Karpas-422 (cell line): Measurements from ENCODE around the gene APOBEC2. TPM values are rescaled to one million over a fixed set of nuclear protein-coding genes. Genes with fewer than 3 reads are reported as not detected.

ENCODE experiments used
- DNase-seq: peaks from one replicate; pipeline ENCODE4 v3.0.0-alpha.2; 2015
- H2AFZ ChIP-seq: fragments of 200-600 bp; sonication (generic); 2 replicates; pipeline ENCODE4 v1.6.1; 2014; ENCODE audit warnings: antibody characterized with exemption, low read length, mixed read lengths
- H3K27ac ChIP-seq: fragments of 200-600 bp; sonication (generic); 2 replicates; pipeline ENCODE4 v1.5.1; 2014; ENCODE audit warnings: mild to moderate bottlenecking, low read length, moderate library complexity
- H3K27me3 ChIP-seq: fragments of 200-600 bp; sonication (generic); 2 replicates; pipeline ENCODE4 v1.6.1; 2014; ENCODE audit warnings: low read length, mixed read lengths
- H3K36me3 ChIP-seq: fragments of 200-600 bp; sonication (generic); 2 replicates; pipeline ENCODE4 v1.6.1; 2014; ENCODE audit warnings: low read length, mixed read lengths; ENCODE audit not compliant: insufficient read depth
- H3K4me1 ChIP-seq: fragments of 200-600 bp; sonication (generic); 2 replicates; pipeline ENCODE4 v1.6.1; 2014; ENCODE audit warnings: mild to moderate bottlenecking, low read length, mixed read lengths
- H3K4me2 ChIP-seq: fragments of 200-600 bp; sonication (generic); 2 replicates; pipeline ENCODE4 v1.6.1; 2014; ENCODE audit warnings: low read length, low read depth, mild to moderate bottlenecking; ENCODE audit not compliant: poor library complexity, severe bottlenecking
- H3K4me3 ChIP-seq: fragments of 200-600 bp; sonication (generic); 2 replicates; pipeline ENCODE4 v1.5.1; 2014; ENCODE audit warnings: mild to moderate bottlenecking, antibody characterized with exemption, low read length, mixed read lengths
- H3K79me2 ChIP-seq: fragments of 200-600 bp; sonication (generic); 2 replicates; pipeline ENCODE4 v1.6.1; 2014; ENCODE audit warnings: mild to moderate bottlenecking, low read length, mixed read lengths
- H3K9ac ChIP-seq: fragments of 200-600 bp; sonication (generic); 2 replicates; pipeline ENCODE4 v1.6.0; 2014; ENCODE audit warnings: low read length
- H3K9me2 ChIP-seq: fragments of 200-600 bp; sonication (generic), shearing (Covaris generic); replicated peaks from 2 replicates; pipeline ENCODE4 v1.6.0; 2014; ENCODE audit warnings: mild to moderate bottlenecking, low read length, moderate library complexity; ENCODE audit not compliant: insufficient read depth
- H3K9me3 ChIP-seq: fragments of 300-700, 200-600 bp; sonication (generic); 2 replicates; pipeline ENCODE4 v1.6.1; 2014; ENCODE audit warnings: low read length, mixed read lengths
- H4K20me1 ChIP-seq: fragments of 200-600 bp; sonication (generic); 2 replicates; pipeline ENCODE4 v1.6.1; 2014; ENCODE audit warnings: mild to moderate bottlenecking, antibody characterized with exemption, low read length, low read depth; ENCODE audit not compliant: insufficient read depth
- total RNA-seq: library from RNA; depleted of rRNA; stranded (reverse); fragments of >200 nt; shearing (Covaris generic); gene quantifications from 2 replicates; pipeline ENCODE4 v1.2.3, GENCODE V29; 2014; ENCODE audit warnings: low replicate concordance

Gene APOBEC2
- total RNA-seq, 1 experiment from 2014 or later, result not detected

DNA sequence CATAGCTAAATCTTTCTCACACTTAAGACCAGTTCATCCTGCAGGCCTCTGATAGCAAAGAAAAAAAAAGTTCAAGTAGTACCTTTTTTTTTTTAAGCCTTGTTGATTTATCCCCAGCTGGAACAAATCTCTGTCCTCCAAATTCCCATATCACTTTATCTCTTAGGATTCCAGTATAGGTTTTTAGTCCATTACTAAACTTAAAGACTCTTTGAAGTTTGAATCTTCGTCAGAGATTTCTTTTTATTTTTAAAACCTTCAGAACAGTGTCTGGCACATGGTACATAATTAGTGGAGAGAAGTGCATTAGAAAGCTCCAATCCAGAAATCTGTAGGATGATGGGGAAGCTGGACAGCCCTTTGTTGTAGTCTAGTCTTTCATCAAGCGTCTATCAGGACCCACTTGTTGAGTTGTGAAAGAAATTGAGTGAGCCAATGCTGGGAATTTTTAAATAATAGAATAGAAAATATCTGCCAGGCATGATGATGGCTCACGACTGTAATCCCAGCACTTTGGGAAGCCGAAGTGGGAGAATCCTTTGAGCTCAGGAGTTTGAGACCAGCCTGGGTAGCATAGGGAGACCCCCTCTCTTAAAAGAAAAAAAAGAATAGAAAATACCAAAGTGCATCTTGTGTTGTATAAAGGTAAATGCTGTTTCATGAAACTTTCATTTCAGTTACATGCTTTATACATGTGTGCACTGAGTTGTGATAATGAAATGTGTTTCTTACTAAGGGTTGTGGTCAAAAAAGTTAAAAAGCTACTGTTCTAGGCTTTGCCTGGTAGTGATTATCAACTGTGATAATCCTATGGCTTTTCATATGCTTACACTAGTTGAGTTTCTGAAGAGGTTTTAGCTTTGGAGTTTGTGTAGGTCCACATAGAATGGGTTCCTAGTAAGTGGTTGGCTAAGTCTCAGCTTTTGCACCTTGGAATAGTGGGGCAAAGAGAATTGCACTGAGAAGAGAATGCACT, 22.9 kb downstream of the APOBEC2 start:
- peaks cover 41% of the 10 kb centered on the region for H3K4me1 ChIP-seq
- DNase-seq, result no peak
- H3K27me3 ChIP-seq, result no peaks in the 10 kb centered on the region
- H2AFZ ChIP-seq, result peak overlapping the region; percentile 6; the same call in 1 of the 2 replicates
- H3K4me3 ChIP-seq, result 0 out of 2 replicates have a peak overlapping the region, but pooled peaks have one; percentile 77
- peak overlapping the region; percentile 89 for H3K4me2 ChIP-seq
- H3K79me2 ChIP-seq, result peaks cover 84% of the 10 kb centered on the region
- no peaks in the 10 kb centered on the region for H4K20me1 ChIP-seq
- H3K9ac ChIP-seq, result peak overlapping the region; percentile 98
- no peaks in the 10 kb centered on the region for H3K9me2 ChIP-seq
- peak overlapping the region; percentile 94 for H3K27ac ChIP-seq
- H3K9me3 ChIP-seq, result no peaks in the 10 kb centered on the region
- H3K36me3 ChIP-seq, result peaks cover 19% of the 10 kb centered on the region

DNA sequence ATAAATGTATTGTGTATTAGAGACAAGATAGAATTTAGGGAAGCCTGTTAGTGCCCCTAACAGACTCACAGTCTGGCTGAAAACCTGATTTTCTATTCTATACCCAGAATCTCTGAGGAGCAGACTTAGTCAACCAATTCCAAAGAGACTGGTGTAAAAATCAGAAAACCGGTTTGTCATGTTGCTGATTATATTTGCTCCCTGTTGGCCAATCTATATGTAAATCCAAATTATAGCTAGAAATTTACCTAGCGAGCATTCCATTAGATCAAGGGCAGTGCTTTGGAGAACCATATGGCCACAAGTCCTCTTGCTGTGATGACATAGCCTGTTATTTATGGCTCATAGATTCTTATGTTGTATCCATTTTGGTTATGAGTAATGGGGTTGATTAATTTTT, 24.5 kb downstream of the APOBEC2 start:
- no peaks in the 10 kb centered on the region for H3K9me3 ChIP-seq
- no peaks in the 10 kb centered on the region for H3K9me2 ChIP-seq
- H3K4me2 ChIP-seq, result no peak overlapping the region
- DNase-seq, result no peak
- peaks cover 38% of the 10 kb centered on the region for H3K4me1 ChIP-seq
- H2AFZ ChIP-seq, result no peak overlapping the region
- no peak overlapping the region for H3K4me3 ChIP-seq
- H3K27me3 ChIP-seq, result no peaks in the 10 kb centered on the region
- no peak overlapping the region for H3K9ac ChIP-seq
- H4K20me1 ChIP-seq, result no peaks in the 10 kb centered on the region
- H3K27ac ChIP-seq, result no peak overlapping the region
- peaks cover 91% of the 10 kb centered on the region for H3K79me2 ChIP-seq
- H3K36me3 ChIP-seq, result peaks cover 26% of the 10 kb centered on the region

DNA sequence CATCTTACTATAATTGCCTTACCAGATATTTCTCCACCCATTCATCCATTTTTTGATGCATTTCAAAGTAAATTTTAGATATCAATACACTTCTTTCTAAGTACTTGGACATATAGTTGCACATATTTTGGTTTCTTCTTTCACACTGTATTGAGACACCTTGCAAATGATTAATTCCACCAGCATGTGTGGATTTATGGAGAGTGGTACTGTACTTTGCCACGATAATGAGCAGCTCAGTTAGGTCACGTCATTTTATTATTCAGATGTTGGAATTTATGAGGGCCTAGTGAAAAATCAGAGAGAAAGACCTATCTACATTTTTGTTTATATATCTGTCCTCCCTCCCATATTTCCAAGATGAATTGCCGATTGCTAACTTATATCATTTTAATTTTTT, 25.1 kb downstream of the APOBEC2 start:
- Histone ChIP-seq H3K27ac (no peak overlapping the region), H3K4me3 (no peak overlapping the region), H3K4me1 (peaks cover 38% of the 10 kb centered on the region), H3K79me2 (peaks cover 96% of the 10 kb centered on the region), H3K9me2 (no peaks in the 10 kb centered on the region), H3K9ac (no peak overlapping the region), H4K20me1 (no peaks in the 10 kb centered on the region), H2AFZ (no peak overlapping the region), H3K9me3 (no peaks in the 10 kb centered on the region), H3K36me3 (peaks cover 31% of the 10 kb centered on the region), H3K27me3 (no peaks in the 10 kb centered on the region), H3K4me2 (no peak overlapping the region)
- no peak for DNase-seq

DNA sequence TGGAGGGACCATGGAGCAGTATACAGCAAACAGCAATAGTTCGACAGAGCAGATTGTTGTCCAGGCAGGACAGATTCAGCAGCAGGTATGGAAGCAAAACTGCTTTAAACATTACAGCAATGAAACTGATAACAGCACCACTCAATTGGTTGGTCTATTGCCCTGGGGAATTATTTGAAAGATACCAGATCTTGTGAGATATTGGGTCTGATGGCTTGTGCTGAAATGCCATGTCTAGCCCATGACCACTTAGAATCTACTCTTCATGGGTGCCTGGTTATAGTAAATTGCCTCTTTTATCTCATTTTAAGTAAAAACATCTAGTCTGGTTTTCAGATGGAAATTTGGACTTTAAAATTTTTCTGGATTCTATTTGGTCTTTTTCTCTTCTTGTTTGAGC, 26.1 kb downstream of the APOBEC2 start:
- Histone ChIP-seq H3K4me2 (no peak overlapping the region), H3K9ac (no peak overlapping the region), H3K27ac (no peak overlapping the region), H3K9me2 (no peaks in the 10 kb centered on the region), H3K79me2 (peaks cover 97% of the 10 kb centered on the region), H3K27me3 (no peaks in the 10 kb centered on the region), H3K4me3 (no peak overlapping the region), H2AFZ (no peak overlapping the region), H4K20me1 (no peaks in the 10 kb centered on the region), H3K9me3 (no peaks in the 10 kb centered on the region), H3K4me1 (peaks cover 36% of the 10 kb centered on the region), H3K36me3 (peaks cover 40% of the 10 kb centered on the region)
- no peak for DNase-seq

DNA sequence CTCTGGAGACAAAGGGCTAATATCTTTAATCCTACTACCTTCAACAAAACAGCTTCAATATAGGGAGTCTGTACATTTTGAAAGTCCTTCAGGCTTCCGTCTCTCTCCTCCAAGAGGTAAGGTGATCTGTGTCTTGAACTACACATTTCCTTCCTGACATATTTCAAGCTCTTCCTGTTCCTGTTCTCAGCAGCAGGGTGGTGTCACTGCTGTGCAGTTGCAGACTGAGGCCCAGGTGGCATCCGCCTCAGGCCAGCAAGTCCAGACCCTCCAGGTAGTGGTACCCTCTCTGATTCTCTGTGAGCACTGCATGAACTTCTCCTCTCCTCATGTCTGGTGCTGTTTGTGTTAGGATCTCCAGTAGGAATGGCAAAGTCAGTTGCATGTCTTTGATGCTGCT, 27.6 kb downstream of the APOBEC2 start:
- H3K36me3 ChIP-seq, result peaks cover 55% of the 10 kb centered on the region
- H3K27ac ChIP-seq, result no peak overlapping the region
- no peaks in the 10 kb centered on the region for H3K9me2 ChIP-seq
- H3K79me2 ChIP-seq, result peaks cover 90% of the 10 kb centered on the region
- no peak overlapping the region for H2AFZ ChIP-seq
- no peaks in the 10 kb centered on the region for H3K27me3 ChIP-seq
- no peak overlapping the region for H3K4me3 ChIP-seq
- H3K4me2 ChIP-seq, result no peak overlapping the region
- peaks cover 20% of the 10 kb centered on the region for H3K4me1 ChIP-seq
- no peaks in the 10 kb centered on the region for H4K20me1 ChIP-seq
- DNase-seq, result no peak
- H3K9ac ChIP-seq, result no peak overlapping the region
- no peaks in the 10 kb centered on the region for H3K9me3 ChIP-seq

DNA sequence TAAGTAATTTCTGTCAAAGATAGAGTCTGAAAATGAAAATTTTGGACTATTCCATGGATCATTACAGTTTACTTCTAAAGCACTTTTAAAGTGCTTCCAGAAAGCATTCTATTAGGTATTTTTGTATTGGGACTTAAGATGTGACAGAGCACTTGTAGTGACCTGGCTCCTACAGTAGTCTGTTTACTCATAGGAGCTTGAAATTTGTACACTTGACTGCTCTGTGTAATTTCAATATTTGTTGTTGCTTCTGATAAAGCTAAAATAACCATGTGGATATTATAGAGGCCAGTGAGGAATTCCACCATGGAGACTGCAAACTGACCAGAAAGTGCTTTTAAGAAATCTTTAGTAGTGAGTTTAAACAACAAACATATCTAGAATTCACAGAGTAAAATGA, 30.1 kb downstream of the APOBEC2 start:
- H3K4me1 ChIP-seq, result no peaks in the 10 kb centered on the region
- no peaks in the 10 kb centered on the region for H3K9me2 ChIP-seq
- no peak overlapping the region for H2AFZ ChIP-seq
- H3K79me2 ChIP-seq, result peaks cover 77% of the 10 kb centered on the region
- DNase-seq, result no peak
- no peaks in the 10 kb centered on the region for H3K27me3 ChIP-seq
- H3K4me3 ChIP-seq, result no peak overlapping the region
- peaks cover 71% of the 10 kb centered on the region for H3K36me3 ChIP-seq
- no peak overlapping the region for H3K9ac ChIP-seq
- no peaks in the 10 kb centered on the region for H4K20me1 ChIP-seq
- H3K27ac ChIP-seq, result no peak overlapping the region
- no peaks in the 10 kb centered on the region for H3K9me3 ChIP-seq
- H3K4me2 ChIP-seq, result no peak overlapping the region

DNA sequence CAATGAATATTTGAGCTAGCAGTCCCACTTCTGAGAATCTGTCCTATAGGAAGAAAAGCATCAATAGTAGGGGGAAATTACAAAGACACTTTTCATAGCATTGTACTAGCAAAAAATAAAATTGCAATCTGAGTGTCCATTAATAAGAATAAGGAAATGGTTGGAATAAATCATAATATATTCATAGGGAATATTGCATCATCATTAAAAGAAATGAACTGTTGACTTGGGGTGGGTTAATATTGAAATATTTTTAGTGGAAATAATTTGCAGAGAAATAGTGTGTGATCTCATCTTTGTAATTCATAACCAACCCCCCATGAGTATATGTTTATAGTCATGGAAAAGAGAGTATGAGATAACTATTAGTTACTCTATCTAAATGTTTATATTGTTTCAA, 32.2 kb downstream of the APOBEC2 start:
- H2AFZ ChIP-seq, result no peak overlapping the region
- peaks cover 61% of the 10 kb centered on the region for H3K36me3 ChIP-seq
- no peak overlapping the region for H3K27ac ChIP-seq
- peaks cover 56% of the 10 kb centered on the region for H3K79me2 ChIP-seq
- H3K9ac ChIP-seq, result no peak overlapping the region
- DNase-seq, result no peak
- H3K4me3 ChIP-seq, result no peak overlapping the region
- H3K9me3 ChIP-seq, result no peaks in the 10 kb centered on the region
- H3K9me2 ChIP-seq, result no peaks in the 10 kb centered on the region
- H3K4me2 ChIP-seq, result no peak overlapping the region
- H3K4me1 ChIP-seq, result no peaks in the 10 kb centered on the region
- H3K27me3 ChIP-seq, result no peaks in the 10 kb centered on the region
- no peaks in the 10 kb centered on the region for H4K20me1 ChIP-seq

DNA sequence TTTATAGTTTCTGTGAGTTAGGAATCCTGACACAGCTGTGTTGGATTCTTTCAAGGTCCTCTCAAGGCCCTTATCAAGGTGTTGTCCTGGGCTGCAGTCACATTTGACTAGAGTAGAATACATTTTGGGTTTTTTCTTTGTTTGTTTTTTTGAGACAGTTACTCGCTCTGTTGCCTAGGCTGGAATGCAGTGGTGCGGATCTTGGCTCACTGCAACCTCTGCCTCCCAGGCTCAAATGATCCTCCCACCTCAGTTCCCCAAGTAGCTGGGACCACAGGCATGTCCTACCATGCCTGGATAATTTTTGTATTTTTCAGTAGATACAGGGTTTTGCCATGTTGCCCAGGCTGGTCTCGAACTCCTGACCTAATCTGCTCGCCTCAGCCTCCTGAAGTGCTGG, 35.4 kb downstream of the APOBEC2 start:
- Histone ChIP-seq H4K20me1 (no peaks in the 10 kb centered on the region), H2AFZ (no peak overlapping the region), H3K9me3 (no peaks in the 10 kb centered on the region), H3K4me1 (no peaks in the 10 kb centered on the region), H3K36me3 (peaks cover 66% of the 10 kb centered on the region; the same call in 1 of the 2 replicates), H3K79me2 (peaks cover 27% of the 10 kb centered on the region), H3K9me2 (no peaks in the 10 kb centered on the region), H3K4me2 (no peak overlapping the region), H3K27ac (no peak overlapping the region), H3K27me3 (no peaks in the 10 kb centered on the region), H3K9ac (no peak overlapping the region), H3K4me3 (no peak overlapping the region)
- DNase-seq, result no peak
